ENCODE results near the gene OLFML2A. TPM values are rescaled to one million over a fixed set of nuclear protein-coding genes. Genes with fewer than 3 reads are reported as not detected.

The OLFML2A gene
- 0.02 TPM in 1 of 2 replicates, not detected in the other for total RNA-seq (2016; rRNA removed; fragmentation: Illumina TruSeq; extraction: Trizol)
- under 0.01 and 0.09 TPM in 2 replicates for total RNA-seq (2016; cell fraction: cytosol; rRNA removed; fragmentation: Illumina TruSeq; extraction: Trizol; ENCODE audit: low read depth)
- 0.02 TPM in 1 of 2 replicates, not detected in the other for total RNA-seq (2016; cell fraction: insoluble cytoplasmic fraction; rRNA removed; fragmentation: Illumina TruSeq; extraction: Trizol)
- total RNA-seq (2016; cell fraction: membrane; rRNA removed; fragmentation: Illumina TruSeq; extraction: Trizol), result 0.03 TPM in 2 replicates
- 0.06 and 0.09 TPM in 2 replicates for total RNA-seq (2016; cell fraction: nucleus; rRNA removed; fragmentation: Illumina TruSeq; extraction: Trizol)
- 0.01 and 0.04 TPM in 2 replicates for polyA plus RNA-seq (2011; rRNA removed)
- polyA plus RNA-seq (2011; cell fraction: cytosol; rRNA removed), result 0.03 and 0.04 TPM in 2 replicates
- 0.02 and 0.05 TPM in 2 replicates for polyA plus RNA-seq (2011; cell fraction: nucleus; rRNA removed)
- polyA plus RNA-seq (2012), result 0.01 TPM in 1 of 2 replicates, not detected in the other
- not detected in 2 replicates for polyA plus RNA-seq (2016; cell fraction: cytosol; fragmentation: Illumina TruSeq; extraction: Trizol; ENCODE audit: low read depth)
- 0.03 TPM in 1 of 2 replicates, not detected in the other for polyA plus RNA-seq (2016; cell fraction: insoluble cytoplasmic fraction; fragmentation: Illumina TruSeq; extraction: Trizol; ENCODE audit: low read depth)
- not detected in 2 replicates for polyA plus RNA-seq (2016; cell fraction: membrane; fragmentation: Illumina TruSeq; extraction: Trizol; ENCODE audit: low read depth)
- polyA plus RNA-seq (2016; cell fraction: nucleus; fragmentation: Illumina TruSeq; extraction: Trizol; ENCODE audit: insufficient read depth, low read depth), result 0.07 TPM in 1 of 2 replicates, not detected in the other
- 0.08 and 2.8 TPM in 2 replicates for polyA minus RNA-seq (2011; rRNA and poly(A)+ RNA removed; ENCODE audit: low replicate concordance)
- 0.09 and 0.30 TPM in 2 replicates for polyA minus RNA-seq (2011; cell fraction: cytosol; rRNA and poly(A)+ RNA removed)
- polyA minus RNA-seq (2011; cell fraction: nucleus; rRNA and poly(A)+ RNA removed), result 0.12 and 0.26 TPM in 2 replicates
- Bru-seq, nascent RNA, result percentile 16 among the genes with signal in this experiment
- percentile 12 among the genes with signal in this experiment for BruChase-seq, experiment 1, labeled RNA remaining after a 6-hour chase
- percentile 12 among the genes with signal in this experiment for BruChase-seq, experiment 2, labeled RNA remaining after a 2-hour chase
- long read RNA-seq, experiment 1, result 0 reads
- long read RNA-seq, experiment 2, result 0 reads

DNA sequence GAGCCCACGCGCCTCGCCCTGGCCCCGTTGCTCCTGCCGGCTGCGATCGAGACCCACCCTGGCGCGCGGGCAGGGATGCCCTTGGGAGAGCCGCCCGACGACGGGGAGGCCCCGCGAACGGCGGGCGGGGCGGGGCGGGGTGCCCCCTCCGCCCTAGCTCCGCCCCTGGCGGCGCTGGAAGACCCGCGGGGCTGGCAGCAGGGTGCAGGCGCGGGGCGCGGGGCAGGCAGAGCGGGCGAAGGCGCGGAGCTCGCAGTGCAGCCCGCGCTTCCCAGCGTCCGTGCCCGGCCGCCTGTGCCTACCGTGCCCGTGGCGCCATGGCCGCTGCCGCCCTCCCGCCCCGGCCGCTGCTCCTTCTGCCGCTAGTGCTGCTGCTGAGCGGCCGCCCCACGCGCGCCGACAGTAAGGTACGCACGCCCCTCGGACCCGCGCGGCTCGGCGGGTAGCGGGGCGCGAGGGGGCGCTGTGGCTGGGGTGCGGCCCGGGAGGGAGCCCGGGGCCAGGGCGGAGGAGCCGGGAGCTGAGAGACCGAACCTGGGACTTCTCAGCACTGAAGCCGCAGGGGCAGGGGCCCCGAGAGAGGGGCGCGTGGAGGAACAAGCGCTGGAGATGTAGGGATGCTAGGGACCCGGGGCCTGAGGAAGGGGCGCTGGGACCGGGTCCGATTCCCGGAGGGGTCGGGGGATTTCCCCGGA, at the start of gene OLFML2A:
TSS of gene OLFML2A (plus strand) at position 180 of the 695 bp plus-strand sequence. CDS start at position 318, 138 bp downstream.
- DNase-seq (ENCODE audit: low spot score), result no peak
- peak; percentile 23 for ATAC-seq
- H3K9me3 ChIP-seq (ENCODE audit: low read length), result no peaks in the 10 kb centered on the region
- peaks cover 61% of the 10 kb centered on the region for H3K4me1 ChIP-seq (ENCODE audit: insufficient read depth, low read length)
- peaks cover 2 to 22% of the 10 kb centered on the region in 2 experiments; a peak in 4 of 5 replicates for H3K27me3 ChIP-seq (ENCODE audit: control insufficient read depth in 1 of 2, insufficient read depth in 2 of 2, low read length in 2 of 2)
- H3K4me2 ChIP-seq (ENCODE audit: low read depth, low read length), result peak within 1 kb of the TSS; percentile 93
- H3K4me3 ChIP-seq (replicated peaks in 1 of 3; ENCODE audit: insufficient read depth in 1 of 3, low read depth in 2 of 3, low read length in 3 of 3), result peak within 1 kb of the TSS; percentile 47 to 72 (median 50)
- H4K20me1 ChIP-seq (ENCODE audit: insufficient read depth, low read length), result no peaks in the 10 kb centered on the region
- no peak for FAIRE-seq
- in situ Hi-C loops (cut with HindIII; ENCODE audit: extremely low pct_ligation_motif_present, low pct_unique_long_range_greater_than_20kb), result loop anchor here (10.0 kb wide), 1 partner anchor 598 kb away; no protein-coding TSS in a partner anchor
- no peak within 1 kb of the TSS for H3K9ac ChIP-seq (ENCODE audit: insufficient read depth, low read depth, low read length)
- no peak within 1 kb of the TSS for H3K27ac ChIP-seq (ENCODE audit: extremely low read length, insufficient read depth, low read length)
- ChIA-PET CTCF (ENCODE audit: low intra/inter-chr PET ratio, low total read pairs) (interaction anchor here (4.0 kb wide), 1 partner anchor 75 kb away, joined by 18 read pairs; the partner anchor contains the start of gene WDR38), POLR2A (interaction anchor here (0.5 to 2.0 kb wide), 3 partner anchors 76 to 84 kb away, joined by 3 to 6 read pairs (median 5); partner anchors contain the start of gene WDR38)
- H3K36me3 ChIP-seq (replicated peaks in 1 of 2; ENCODE audit: control insufficient read depth in 1 of 2, insufficient read depth in 2 of 2, low read length in 2 of 2), result no peaks in the 10 kb centered on the region
- no TSS peak for BruUV-seq (replicated peaks)
- H3K79me2 ChIP-seq (ENCODE audit: insufficient read depth, low read length), result no peaks in the 10 kb centered on the region
- intact Hi-C loops (cut with micrococcal nuclease; ENCODE audit: unreplicated experiment), result loop anchor here (5.0 to 10.0 kb wide), 3 partner anchors 40 to 598 kb away; partner anchors contain the start of gene SCAI
- H2AFZ ChIP-seq (ENCODE audit: low read length), result no peak within 1 kb of the TSS
- 24% methylated on average over 8 of the region's 87 CpGs for WGBS (ENCODE audit: low lambda C conversion rate)
- TF ChIP-seq ZNF563 (CRISPR knock-in tag; IDR thresholded peaks at IDR 0.05), result 0 out of 2 replicates have a peak, but pooled peaks have one; percentile 8
- peak; percentile 23 for TF ChIP-seq ZNF883 (CRISPR knock-in tag; IDR thresholded peaks at IDR 0.05; ENCODE audit: not compliant biosample characterization)
- TF ChIP-seq, protein P1, sequence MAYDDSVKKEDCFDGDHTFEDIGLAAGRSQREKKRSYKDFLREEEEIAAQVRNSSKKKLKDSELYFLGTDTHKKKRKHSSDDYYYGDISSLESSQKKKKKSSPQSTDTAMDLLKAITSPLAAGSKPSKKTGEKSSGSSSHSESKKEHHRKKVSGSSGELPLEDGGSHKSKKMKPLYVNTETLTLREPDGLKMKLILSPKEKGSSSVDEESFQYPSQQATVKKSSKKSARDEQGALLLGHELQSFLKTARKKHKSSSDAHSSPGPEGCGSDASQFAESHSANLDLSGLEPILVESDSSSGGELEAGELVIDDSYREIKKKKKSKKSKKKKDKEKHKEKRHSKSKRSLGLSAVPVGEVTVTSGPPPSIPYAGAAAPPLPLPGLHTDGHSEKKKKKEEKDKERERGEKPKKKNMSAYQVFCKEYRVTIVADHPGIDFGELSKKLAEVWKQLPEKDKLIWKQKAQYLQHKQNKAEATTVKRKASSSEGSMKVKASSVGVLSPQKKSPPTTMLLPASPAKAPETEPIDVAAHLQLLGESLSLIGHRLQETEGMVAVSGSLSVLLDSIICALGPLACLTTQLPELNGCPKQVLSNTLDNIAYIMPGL (CRISPR knock-in tag; IDR thresholded peaks at IDR 0.05; ENCODE audit: borderline replicate concordance in 1 of 2, low read depth in 1 of 2), result peak in 1 of 2 experiments; percentile 43; a peak in 1 of 4 replicates
- TF ChIP-seq, protein P2, sequence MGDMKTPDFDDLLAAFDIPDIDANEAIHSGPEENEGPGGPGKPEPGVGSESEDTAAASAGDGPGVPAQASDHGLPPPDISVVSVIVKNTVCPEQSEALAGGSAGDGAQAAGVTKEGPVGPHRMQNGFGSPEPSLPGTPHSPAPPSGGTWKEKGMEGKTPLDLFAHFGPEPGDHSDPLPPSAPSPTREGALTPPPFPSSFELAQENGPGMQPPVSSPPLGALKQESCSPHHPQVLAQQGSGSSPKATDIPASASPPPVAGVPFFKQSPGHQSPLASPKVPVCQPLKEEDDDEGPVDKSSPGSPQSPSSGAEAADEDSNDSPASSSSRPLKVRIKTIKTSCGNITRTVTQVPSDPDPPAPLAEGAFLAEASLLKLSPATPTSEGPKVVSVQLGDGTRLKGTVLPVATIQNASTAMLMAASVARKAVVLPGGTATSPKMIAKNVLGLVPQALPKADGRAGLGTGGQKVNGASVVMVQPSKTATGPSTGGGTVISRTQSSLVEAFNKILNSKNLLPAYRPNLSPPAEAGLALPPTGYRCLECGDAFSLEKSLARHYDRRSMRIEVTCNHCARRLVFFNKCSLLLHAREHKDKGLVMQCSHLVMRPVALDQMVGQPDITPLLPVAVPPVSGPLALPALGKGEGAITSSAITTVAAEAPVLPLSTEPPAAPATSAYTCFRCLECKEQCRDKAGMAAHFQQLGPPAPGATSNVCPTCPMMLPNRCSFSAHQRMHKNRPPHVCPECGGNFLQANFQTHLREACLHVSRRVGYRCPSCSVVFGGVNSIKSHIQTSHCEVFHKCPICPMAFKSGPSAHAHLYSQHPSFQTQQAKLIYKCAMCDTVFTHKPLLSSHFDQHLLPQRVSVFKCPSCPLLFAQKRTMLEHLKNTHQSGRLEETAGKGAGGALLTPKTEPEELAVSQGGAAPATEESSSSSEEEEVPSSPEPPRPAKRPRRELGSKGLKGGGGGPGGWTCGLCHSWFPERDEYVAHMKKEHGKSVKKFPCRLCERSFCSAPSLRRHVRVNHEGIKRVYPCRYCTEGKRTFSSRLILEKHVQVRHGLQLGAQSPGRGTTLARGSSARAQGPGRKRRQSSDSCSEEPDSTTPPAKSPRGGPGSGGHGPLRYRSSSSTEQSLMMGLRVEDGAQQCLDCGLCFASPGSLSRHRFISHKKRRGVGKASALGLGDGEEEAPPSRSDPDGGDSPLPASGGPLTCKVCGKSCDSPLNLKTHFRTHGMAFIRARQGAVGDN (CRISPR knock-in tag; IDR thresholded peaks at IDR 0.05), result peak; percentile 54
- TF ChIP-seq, protein P3, sequence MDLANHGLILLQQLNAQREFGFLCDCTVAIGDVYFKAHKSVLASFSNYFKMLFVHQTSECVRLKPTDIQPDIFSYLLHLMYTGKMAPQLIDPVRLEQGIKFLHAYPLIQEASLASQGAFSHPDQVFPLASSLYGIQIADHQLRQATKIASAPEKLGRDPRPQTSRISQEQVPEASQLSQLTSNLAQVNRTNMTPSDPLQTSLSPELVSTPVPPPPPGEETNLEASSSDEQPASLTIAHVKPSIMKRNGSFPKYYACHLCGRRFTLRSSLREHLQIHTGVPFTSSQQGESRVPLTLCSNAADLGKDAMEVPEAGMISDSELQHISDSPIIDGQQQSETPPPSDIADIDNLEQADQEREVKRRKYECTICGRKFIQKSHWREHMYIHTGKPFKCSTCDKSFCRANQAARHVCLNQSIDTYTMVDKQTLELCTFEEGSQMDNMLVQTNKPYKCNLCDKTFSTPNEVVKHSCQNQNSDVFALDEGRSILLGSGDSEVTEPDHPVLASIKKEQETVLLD (CRISPR knock-in tag; IDR thresholded peaks at IDR 0.05; ENCODE audit: low read depth), result no peak
- no peak for TF ChIP-seq NONO (IDR thresholded peaks at IDR 0.05)
- peak; percentile 46; the same call in 1 of the 2 replicates for TF ChIP-seq NONO (CRISPR knock-in tag; conservative IDR thresholded peaks at IDR 0.05)
- peak; percentile 46; the same call in 1 of the 2 replicates for TF ChIP-seq ATF7-NPFF (CRISPR knock-in tag; IDR thresholded peaks at IDR 0.05; ENCODE audit: low read depth)
- TF ChIP-seq TMF1 (CRISPR knock-in tag; IDR thresholded peaks at IDR 0.05; ENCODE audit: low read depth), result 0 out of 2 replicates have a peak, but pooled peaks have one; percentile 35

Data from HepG2 (cell line).